Measurements from ENCODE around the gene NUDT16.

NUDT16 gene

GRCh38 chr3:131432441-131432840 is 50.9 kb downstream of the NUDT16 start:
- WGBS, 2 experiments: 88 to 91% methylated on average over 3 of the region's 3 CpGs

GRCh38 chr3:131435000-131435399 is 53.4 kb downstream of the NUDT16 start:
- H3K27ac ChIP-seq (ENCODE audit: insufficient read depth, low read depth, low read length, poor library complexity, severe bottlenecking): no peak overlapping the region
- H3K36me3 ChIP-seq (ENCODE audit: control insufficient read depth, insufficient read depth, low read length): no peaks in the 10 kb centered on the region
- no peak overlapping the region for H3K4me3 ChIP-seq (ENCODE audit: insufficient read depth, low read depth, low read length)
- no peaks in the 10 kb centered on the region for H3K9me3 ChIP-seq (ENCODE audit: control insufficient read depth, low read length)
- H3K27me3 ChIP-seq (ENCODE audit: control insufficient read depth, insufficient read depth, low read length, poor library complexity, severe bottlenecking): no peaks in the 10 kb centered on the region
- WGBS, 2 experiments: 100% methylated on average over 1 of the region's 1 CpG; no CpG with 5 or more reads in 1 of the 2 experiments
- H3K4me1 ChIP-seq (ENCODE audit: control insufficient read depth, insufficient read depth, low read length): no peaks in the 10 kb centered on the region

More at GRCh38 chr3:131432441-131432840, 50.9 kb downstream of the NUDT16 start:
- Histone ChIP-seq H3K4me1 (ENCODE audit: control insufficient read depth, insufficient read depth, low read length) (no peaks in the 10 kb centered on the region), H3K36me3 (ENCODE audit: control insufficient read depth, insufficient read depth, low read length) (no peaks in the 10 kb centered on the region), H3K4me3 (ENCODE audit: insufficient read depth, low read depth, low read length) (no peak overlapping the region), H3K27ac (ENCODE audit: insufficient read depth, low read depth, low read length, poor library complexity, severe bottlenecking) (no peak overlapping the region), H3K27me3 (ENCODE audit: control insufficient read depth, insufficient read depth, low read length, poor library complexity, severe bottlenecking) (no peaks in the 10 kb centered on the region), H3K9me3 (ENCODE audit: control insufficient read depth, low read length) (no peaks in the 10 kb centered on the region)

Data from ectodermal cell (in vitro differentiated cells).